Endometrial microvascular endothelial cells (primary cell): ENCODE data around the gene VRTN. TPM values are rescaled to one million over a fixed set of nuclear protein-coding genes. Genes with fewer than 3 reads are reported as not detected.

Source experiments
- total RNA-seq: library from RNA; depleted of rRNA; stranded (reverse); fragments of >200 nt; gene quantifications from one replicate; pipeline ENCODE4 v1.2.3, GENCODE V29; 2015; ENCODE audit errors: inconsistent ontology term

Gene VRTN
- total RNA-seq, 1 donor from 2014 or later, result not detected

Other genes with a start within 250 kb of the VRTN start
- gene VSX2, start 109.0 kb upstream of the VRTN start, total RNA-seq, result not detected
- gene ABCD4, start 45.5 kb upstream of the VRTN start, total RNA-seq, result 42.4 TPM
- not detected for gene SYNDIG1L, start 77.7 kb downstream of the VRTN start, total RNA-seq
- 942 TPM for gene NPC2, start 144.8 kb downstream of the VRTN start, total RNA-seq
- 12.0 TPM for gene ISCA2, start 145.3 kb downstream of the VRTN start, total RNA-seq